OCI-LY7 (cell line): Measurements from ENCODE around the gene TWIST2. TPM values are rescaled to one million over a fixed set of nuclear protein-coding genes. Genes with fewer than 3 reads are reported as not detected.

Experiments used
- Bru-seq: library from RNA; stranded (reverse); fragments of 400-500 nt; gene quantifications from one replicate; lab custom pipeline; 2021; lab: Mats Ljungman, UMichigan
- BruChase-seq, 2 experiments: library from RNA; stranded (reverse); fragments of 400-500 nt; gene quantifications; one replicate each; lab custom pipeline; 2021; lab: Mats Ljungman, UMichigan
- BruUV-seq: library from RNA; stranded (reverse); fragments of 400-500 nt; replicated peaks from 2 replicates; lab custom pipeline; 2021; lab: Mats Ljungman, UMichigan
- CTCF ChIA-PET: fragments of 300-600 bp; sonication (Branson Sonifier 250); formaldehyde crosslinking; loops from one replicate; lab custom pipeline; 2022; ENCODE audit warnings: antibody characterized with exemption; ENCODE audit not compliant: unreplicated experiment; lab: Charles Lee
- POLR2A ChIA-PET: fragments of 300-600 bp; sonication (Branson Sonifier 250); formaldehyde crosslinking; loops from one replicate; lab custom pipeline; 2022; ENCODE audit warnings: antibody characterized with exemption; lab: Charles Lee
- DNase-seq: peaks from one replicate; pipeline ENCODE4 v3.0.0-alpha.2; 2015; ENCODE audit warnings: low spot score
- H2AFZ ChIP-seq: fragments of 200-600 bp; sonication (generic), shearing (Covaris generic); 2 replicates; pipeline ENCODE4 v1.6.1; 2014; ENCODE audit warnings: mild to moderate bottlenecking, antibody characterized with exemption, low read length, moderate library complexity
- H3K27ac ChIP-seq: fragments of 200-600 bp; sonication (generic); 2 replicates; pipeline ENCODE4 v1.5.1; 2014; ENCODE audit warnings: mixed run types, low read depth, mild to moderate bottlenecking, moderate library complexity, low read length, inconsistent platforms; ENCODE audit not compliant: poor library complexity, severe bottlenecking
- H3K36me3 ChIP-seq: fragments of 200-600 bp; sonication (generic); 2 replicates; pipeline ENCODE4 v1.6.1; 2014; ENCODE audit warnings: mild to moderate bottlenecking, antibody characterized with exemption, low read length, moderate library complexity, mixed read lengths; ENCODE audit not compliant: insufficient read depth
- H3K4me1 ChIP-seq: fragments of 200-600 bp; sonication (generic); 2 replicates; pipeline ENCODE4 v1.5.1; 2014; ENCODE audit warnings: mild to moderate bottlenecking, low read length; ENCODE audit not compliant: insufficient read depth, poor library complexity, severe bottlenecking
- H3K4me2 ChIP-seq: fragments of 200-600 bp; sonication (generic); 2 replicates; pipeline ENCODE4 v1.6.1; 2014; ENCODE audit warnings: mild to moderate bottlenecking, low read length
- H3K4me3 ChIP-seq: fragments of 200-600 bp; sonication (generic); 2 replicates; pipeline ENCODE4 v1.5.1; 2014; ENCODE audit warnings: mild to moderate bottlenecking, low read depth, low read length; ENCODE audit not compliant: poor library complexity, severe bottlenecking
- H3K79me2 ChIP-seq: fragments of 200-600 bp; sonication (generic); 2 replicates; pipeline ENCODE4 v1.6.1; 2016; ENCODE audit warnings: low read depth, mild to moderate bottlenecking, low read length, moderate library complexity, mixed read lengths; ENCODE audit not compliant: insufficient read depth
- H3K9me2 ChIP-seq: fragments of 200-600 bp; sonication (generic); 2 replicates; pipeline ENCODE4 v1.6.1; 2016; ENCODE audit warnings: mild to moderate bottlenecking, low read length, mixed read lengths; ENCODE audit not compliant: insufficient read depth
- H3K9me3 ChIP-seq: fragments of 200-600 bp; sonication (generic); 2 replicates; pipeline ENCODE4 v1.6.1; 2014; ENCODE audit warnings: mild to moderate bottlenecking, mixed run types, low read length, mixed read lengths
- H4K20me1 ChIP-seq: fragments of 200-600 bp; sonication (generic); 2 replicates; pipeline ENCODE4 v1.6.1; 2014; ENCODE audit warnings: mild to moderate bottlenecking, antibody characterized with exemption, low read length, moderate library complexity, mixed read lengths; ENCODE audit not compliant: insufficient read depth
- CTCF ChIP-seq: fragments of 200-600 bp; sonication (generic); conservative IDR thresholded peaks from 2 replicates; pipeline ENCODE4 v1.5.1; 2014; ENCODE audit warnings: mild to moderate bottlenecking, antibody characterized with exemption, low read length, moderate library complexity, mixed read lengths
- EZH2phosphoT487 ChIP-seq: fragments of 200-600 bp; sonication (generic); IDR thresholded peaks from 2 replicates; pipeline ENCODE4 v1.6.1; 2018; ENCODE audit warnings: low read depth, borderline replicate concordance, mild to moderate bottlenecking, mixed run types, antibody characterized with exemption, low read length, moderate library complexity, mixed read lengths
- intact Hi-C: fragments of 100-400 bp; cut with micrococcal nuclease; formaldehyde crosslinking; loops from one replicate; pipeline ENCODE4 v1.10.0; 2022; ENCODE audit not compliant: unreplicated experiment
- long read RNA-seq: library from polyadenylated mRNA; stranded (forward); transcript quantifications from one replicate; pipeline ENCODE4 v2.0.0, GENCODE V29; 2022
- total RNA-seq, 2 experiments: library from RNA; depleted of rRNA in 1 of 2; stranded (reverse); fragments of >200 nt in 1 of 2; shearing (Covaris generic) in 1 of 2; gene quantifications; 2 replicates each; pipeline ENCODE4 v1.2.3, GENCODE V29; 2014 to 2022

The TWIST2 gene
- total RNA-seq (2014; rRNA removed; shearing (Covaris generic)) = not detected in 2 replicates
- not detected in 2 replicates for total RNA-seq (2022)
- Bru-seq, nascent RNA = not detected
- not detected for BruChase-seq, experiment 1, labeled RNA remaining after a 6-hour chase
- not detected for BruChase-seq, experiment 2, labeled RNA remaining after a 2-hour chase
- long read RNA-seq = 0 reads

GRCh38 chr2:238847841-238848690 lies at the start of gene TWIST2:
TWIST2 (plus strand) TSS chr2:238848085; CDS start chr2:238848216, 131 bp downstream.
- H3K4me3 ChIP-seq = no peak within 1 kb of the TSS
- no peaks in the 10 kb centered on the region for H3K4me1 ChIP-seq
- DNase-seq = no peak
- intact Hi-C loops = no loop called here
- no peak within 1 kb of the TSS for H3K4me2 ChIP-seq
- POLR2A ChIA-PET = no interaction called here
- no peaks in the 10 kb centered on the region for H3K79me2 ChIP-seq
- TF ChIP-seq EZH2phosphoT487 = no peak
- TF ChIP-seq CTCF = no peak
- H2AFZ ChIP-seq = no peak within 1 kb of the TSS
- BruUV-seq = no TSS peak
- no peaks in the 10 kb centered on the region for H4K20me1 ChIP-seq
- no peak within 1 kb of the TSS for H3K27ac ChIP-seq
- CTCF ChIA-PET = no interaction called here
- H3K36me3 ChIP-seq = no peaks in the 10 kb centered on the region
- H3K9me3 ChIP-seq = no peaks in the 10 kb centered on the region
- no peaks in the 10 kb centered on the region for H3K9me2 ChIP-seq

- TF ChIP-seq CTCF = no peak
- TF ChIP-seq EZH2phosphoT487 = no peak
- intact Hi-C loops = no loop called here
- H3K4me2 ChIP-seq = no peak overlapping the region
- no peaks in the 10 kb centered on the region for H4K20me1 ChIP-seq
- POLR2A ChIA-PET = no interaction called here
- H2AFZ ChIP-seq = no peak overlapping the region
- no peaks in the 10 kb centered on the region for H3K4me1 ChIP-seq
- no peaks in the 10 kb centered on the region for H3K9me2 ChIP-seq
- H3K36me3 ChIP-seq = no peaks in the 10 kb centered on the region
- BruUV-seq = no TSS peak
- H3K9me3 ChIP-seq = no peaks in the 10 kb centered on the region
- no peak overlapping the region for H3K27ac ChIP-seq
- no peak overlapping the region for H3K4me3 ChIP-seq
- no peak for DNase-seq
- CTCF ChIA-PET = no interaction called here
- H3K79me2 ChIP-seq = no peaks in the 10 kb centered on the region
Measured at GRCh38 chr2:238801791-238802190, 46.1 kb upstream of the TWIST2 start.

GRCh38 chr2:238802957-238803356 lies 44.9 kb upstream of the TWIST2 start:
- TF ChIP-seq EZH2phosphoT487 = no peak
- Histone ChIP-seq H3K27ac (no peak overlapping the region), H3K9me2 (no peaks in the 10 kb centered on the region), H3K9me3 (no peaks in the 10 kb centered on the region), H3K79me2 (no peaks in the 10 kb centered on the region), H3K36me3 (no peaks in the 10 kb centered on the region), H3K4me3 (no peak overlapping the region), H3K4me1 (no peaks in the 10 kb centered on the region), H2AFZ (no peak overlapping the region), H3K4me2 (no peak overlapping the region), H4K20me1 (no peaks in the 10 kb centered on the region)
- POLR2A ChIA-PET = no interaction called here
- CTCF ChIA-PET = no interaction called here
- no TSS peak for BruUV-seq
- no peak for DNase-seq
- intact Hi-C loops = no loop called here
